ENCODE data around the gene SHISA9. TPM values are rescaled to one million over a fixed set of nuclear protein-coding genes. Genes with fewer than 3 reads are reported as not detected.

SHISA9 gene
- total RNA-seq, 4 donors from 2014 or later: 2.0 to 6.3 (median 3.5) TPM

DNA sequence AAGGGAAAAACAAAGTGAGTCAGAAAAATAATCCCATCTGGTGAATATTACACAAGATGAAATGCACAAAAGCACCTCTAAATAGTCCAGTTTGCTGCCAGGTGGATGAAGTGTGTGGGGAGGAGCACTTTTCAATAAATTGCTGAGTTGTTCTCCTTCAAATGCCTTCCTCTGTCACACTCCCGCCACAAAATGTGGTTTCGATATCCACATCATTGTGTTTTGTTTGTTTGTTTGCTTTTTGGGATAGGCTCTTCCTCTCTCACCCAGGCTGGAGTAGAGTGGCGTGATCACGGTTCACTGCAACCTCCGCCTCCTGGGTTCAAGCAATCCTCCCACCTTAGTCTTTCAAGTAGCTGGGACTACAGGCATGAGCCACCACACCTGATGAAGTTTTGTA is 24.6 kb upstream of the SHISA9 start:
- Histone ChIP-seq H3K9me3 (no peaks in the 10 kb centered on the region), H3K27ac (no peak overlapping the region), H3K27me3 (no peaks in the 10 kb centered on the region), H3K4me3 (no peak overlapping the region), H3K36me3 (no peaks in the 10 kb centered on the region), H3K4me1 (no peaks in the 10 kb centered on the region)
- DNase-seq (ENCODE audit: low spot score in 2 of 2): no peak
- TF ChIP-seq CTCF (IDR thresholded peaks at IDR 0.05) (no peak), EP300 (IDR thresholded peaks at IDR 0.05) (no peak), POLR2A (IDR thresholded peaks at IDR 0.05) (no peak)
- WGBS, 2 donors: 77 to 83% methylated on average over 5 of the region's 5 CpGs

DNA sequence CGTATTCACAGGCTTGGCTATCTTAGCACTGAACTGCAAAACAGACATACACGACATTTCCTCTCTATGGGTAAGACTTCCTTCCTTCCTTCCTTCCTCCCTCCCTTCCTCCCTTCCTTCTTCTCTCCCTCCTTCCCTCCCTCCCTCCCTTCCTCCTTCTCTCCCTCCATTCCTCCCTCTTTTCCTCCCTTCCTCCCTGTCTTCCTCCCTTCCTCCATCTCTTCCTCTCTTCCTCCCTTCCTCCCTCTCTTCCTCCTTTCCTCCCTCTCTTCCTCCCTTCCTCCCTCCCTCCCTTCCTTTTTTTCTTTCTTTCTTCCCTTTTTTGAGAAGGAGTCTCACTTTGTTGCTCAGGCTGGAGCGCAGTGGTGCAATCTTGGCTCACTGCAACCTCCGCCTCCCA is 22.4 kb upstream of the SHISA9 start:
- Histone ChIP-seq H3K36me3 (no peaks in the 10 kb centered on the region), H3K9me3 (peaks cover 0 to 10% (median 0%) of the 10 kb centered on the region in 4 donors), H3K27me3 (no peaks in the 10 kb centered on the region), H3K27ac (no peak overlapping the region), H3K4me1 (no peaks in the 10 kb centered on the region), H3K4me3 (no peak overlapping the region)
- 75 to 80% methylated on average over 4 of the region's 4 CpGs for WGBS, 2 donors
- no peak for DNase-seq (ENCODE audit: low spot score in 2 of 2)
- TF ChIP-seq POLR2A (IDR thresholded peaks at IDR 0.05) (no peak), EP300 (IDR thresholded peaks at IDR 0.05) (no peak), CTCF (IDR thresholded peaks at IDR 0.05) (no peak)

DNA sequence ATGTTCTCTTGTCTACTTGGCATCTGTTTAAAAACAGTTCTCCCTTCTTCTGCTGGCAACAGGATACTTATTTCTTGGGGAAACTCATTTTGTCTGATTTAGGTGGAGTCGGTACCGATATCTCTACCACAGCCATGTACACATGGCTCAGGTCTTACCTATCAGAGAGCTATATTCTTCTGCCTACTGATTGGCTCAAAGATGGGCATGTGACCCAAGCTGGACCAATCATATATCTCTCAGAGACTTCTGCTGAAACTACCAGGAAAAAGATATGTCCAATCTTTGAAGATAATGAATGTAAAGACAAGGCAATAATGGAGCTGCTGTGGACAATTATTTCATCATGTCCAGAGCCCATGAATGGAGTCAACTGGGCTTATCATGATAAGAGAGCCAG is 21.6 kb upstream of the SHISA9 start:
- no peak for TF ChIP-seq POLR2A (IDR thresholded peaks at IDR 0.05)
- TF ChIP-seq CTCF (IDR thresholded peaks at IDR 0.05): no peak
- DNase-seq (ENCODE audit: low spot score in 2 of 2): no peak
- Histone ChIP-seq H3K36me3 (no peaks in the 10 kb centered on the region), H3K27me3 (no peaks in the 10 kb centered on the region), H3K9me3 (peaks cover 0 to 10% (median 0%) of the 10 kb centered on the region in 4 donors), H3K27ac (no peak overlapping the region), H3K4me3 (no peak overlapping the region), H3K4me1 (no peaks in the 10 kb centered on the region)
- 90 to 95% methylated on average over 2 of the region's 2 CpGs for WGBS, 2 donors

DNA sequence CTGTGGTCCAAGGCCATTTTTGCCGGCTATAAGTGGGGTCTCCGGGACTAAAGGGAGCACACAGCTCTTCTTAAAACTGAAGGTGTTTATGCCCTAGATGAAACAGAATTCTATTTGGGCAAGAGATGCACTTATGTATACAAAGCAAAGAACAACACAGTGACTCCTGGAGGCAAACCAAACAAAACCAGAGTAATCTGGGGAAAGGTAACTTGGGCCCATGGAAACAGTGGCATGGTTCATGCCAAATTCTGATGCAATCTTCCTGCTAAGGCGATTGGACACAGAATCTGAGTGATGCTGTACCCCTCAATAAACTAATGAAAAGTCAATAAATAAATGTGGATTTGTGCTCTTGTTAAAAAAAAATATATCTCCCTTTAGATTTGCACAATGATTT is 20.2 kb upstream of the SHISA9 start:
- no peaks in the 10 kb centered on the region for H3K4me1 ChIP-seq
- WGBS, 2 donors: 66 to 82% methylated on average over 3 of the region's 3 CpGs
- peaks cover 0 to 13% (median 0%) of the 10 kb centered on the region in 4 donors for H3K9me3 ChIP-seq
- TF ChIP-seq POLR2A (IDR thresholded peaks at IDR 0.05) (no peak), EP300 (IDR thresholded peaks at IDR 0.05) (no peak), CTCF (IDR thresholded peaks at IDR 0.05) (no peak)
- no peaks in the 10 kb centered on the region for H3K36me3 ChIP-seq
- no peaks in the 10 kb centered on the region for H3K27me3 ChIP-seq
- H3K4me3 ChIP-seq: no peak overlapping the region
- DNase-seq (ENCODE audit: low spot score in 2 of 2): no peak
- H3K27ac ChIP-seq: no peak overlapping the region

DNA sequence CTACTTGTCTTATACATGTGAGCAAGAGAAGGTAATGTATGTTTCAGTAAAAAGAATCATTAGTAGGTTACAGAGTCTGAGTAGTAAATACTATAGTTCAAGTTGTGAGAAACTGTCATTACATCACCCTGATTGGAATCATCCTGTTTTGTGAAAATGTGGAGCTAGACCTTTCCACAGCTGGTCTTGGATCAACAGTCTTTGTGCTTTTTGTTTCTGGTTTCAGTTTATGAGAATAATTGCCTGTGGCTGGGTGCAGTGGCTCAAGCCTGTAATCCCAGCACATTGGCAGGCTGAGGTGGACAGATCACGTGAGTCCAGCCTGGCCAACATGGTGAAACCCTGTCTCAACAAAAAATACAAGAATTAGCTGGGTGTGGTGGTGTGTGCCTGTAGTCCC is 19.7 kb upstream of the SHISA9 start:
- peaks cover 0 to 13% (median 0%) of the 10 kb centered on the region in 4 donors for H3K9me3 ChIP-seq
- H3K4me1 ChIP-seq: no peaks in the 10 kb centered on the region
- H3K27me3 ChIP-seq: no peaks in the 10 kb centered on the region
- H3K4me3 ChIP-seq: no peak overlapping the region
- no peak for DNase-seq (ENCODE audit: low spot score in 2 of 2)
- WGBS, 2 donors: 58 to 75% methylated on average over 1 of the region's 1 CpG
- no peak overlapping the region for H3K27ac ChIP-seq
- H3K36me3 ChIP-seq: no peaks in the 10 kb centered on the region
- TF ChIP-seq EP300 (IDR thresholded peaks at IDR 0.05) (no peak), CTCF (IDR thresholded peaks at IDR 0.05) (no peak), POLR2A (IDR thresholded peaks at IDR 0.05) (no peak)
